Brain microvascular endothelial cell (primary cell): Measurements from ENCODE around the gene BHLHE41.
A peak's percentile ranks its signal among the peaks of the same experiment; 100 is the strongest.

Source experiments
- DNase-seq: peaks from one replicate; pipeline ENCODE4 v3.0.0-alpha.2; 2020
- H3K27ac ChIP-seq: fragments of 250-450 bp; sonication (Bioruptor Pico); 2 replicates; pipeline ENCODE4 v1.5.1; 2020; ENCODE audit warnings: mild to moderate bottlenecking, moderate library complexity
- H3K27me3 ChIP-seq: fragments of 250-450 bp; sonication (Bioruptor Pico); replicated peaks from 2 replicates; pipeline ENCODE4 v1.5.1; 2020; ENCODE audit warnings: mild to moderate bottlenecking
- H3K36me3 ChIP-seq: fragments of 250-450 bp; sonication (Bioruptor Pico); replicated peaks from 2 replicates; pipeline ENCODE4 v1.5.1; 2020; ENCODE audit warnings: mild to moderate bottlenecking
- H3K4me3 ChIP-seq: 2 replicates; pipeline ENCODE4 v1.5.1; 2011; ENCODE audit warnings: low read depth, mild to moderate bottlenecking, control low read depth, low read length, moderate library complexity
- in situ Hi-C: cut with HindIII; loops from 2 replicates; pipeline ENCODE4 v1.10.0; 2017; ENCODE audit warnings: low sequenced_read_pairs, low pct_ligation_motif_present
- TF ChIP-seq, protein P1 (sequence below): IDR thresholded peaks from 2 replicates; pipeline ENCODE4 v1.5.1; 2011; ENCODE audit warnings: low read depth, mild to moderate bottlenecking, moderate library complexity, low read length, control low read depth, inconsistent platforms; ENCODE audit errors: missing control alignments

BHLHE41 gene

DNA sequence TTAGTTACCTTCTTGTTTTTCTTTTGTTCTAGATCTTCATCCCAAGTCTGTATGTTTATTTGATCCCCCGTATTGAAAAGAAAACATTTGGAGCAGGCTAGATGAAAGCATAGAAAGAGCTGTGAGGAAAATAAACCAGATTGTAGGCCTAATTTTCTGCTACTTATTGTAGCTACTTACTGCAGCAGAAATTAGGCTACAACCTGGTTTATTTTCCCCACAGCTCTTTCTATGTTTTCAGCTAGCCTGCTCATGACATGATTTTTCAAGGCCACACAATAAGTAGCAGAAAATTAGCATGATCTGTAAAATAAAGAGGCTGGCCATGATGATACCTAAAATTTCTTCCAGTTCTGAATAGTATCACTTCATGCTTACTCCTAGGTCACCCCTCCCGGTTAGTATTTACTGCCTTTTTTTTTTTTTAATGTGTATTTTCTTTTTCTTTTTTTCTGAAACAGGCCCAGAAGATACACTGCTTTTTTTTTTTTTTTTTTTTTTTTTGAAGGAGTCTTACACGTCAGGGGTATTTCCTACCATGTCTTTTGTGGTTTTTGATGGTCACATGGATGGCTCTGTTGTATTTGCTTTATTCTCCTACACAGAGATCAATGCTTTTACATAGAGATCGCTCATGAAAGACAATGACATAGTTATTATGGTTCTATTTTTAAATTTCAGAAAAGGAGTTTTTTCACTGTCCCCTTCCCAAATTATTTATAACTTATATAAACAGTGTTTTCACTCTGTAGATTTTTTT is 32.3 kb downstream of the BHLHE41 start:
- in situ Hi-C loops: no loop called here

DNA sequence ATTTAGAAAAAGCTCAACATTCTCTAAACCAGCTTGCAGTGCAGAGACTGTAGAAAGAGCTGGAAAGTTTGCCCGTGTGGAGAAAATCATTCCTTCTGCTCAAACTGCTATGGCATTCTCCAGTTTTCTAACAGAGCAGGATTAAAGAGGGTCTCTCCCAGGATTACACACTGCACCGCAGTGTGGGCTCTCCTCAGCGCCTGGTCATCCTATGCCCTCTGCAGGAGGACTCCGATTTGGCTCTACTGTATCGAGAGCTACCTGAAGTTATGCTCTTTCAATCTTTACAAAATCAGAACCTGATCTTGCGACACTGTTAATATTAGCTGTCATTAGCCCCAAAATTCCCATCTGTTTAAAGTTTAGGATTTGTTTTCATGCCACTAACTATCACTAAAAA is 33.0 kb downstream of the BHLHE41 start:
- in situ Hi-C loops: no loop called here
- TF ChIP-seq, protein P1, sequence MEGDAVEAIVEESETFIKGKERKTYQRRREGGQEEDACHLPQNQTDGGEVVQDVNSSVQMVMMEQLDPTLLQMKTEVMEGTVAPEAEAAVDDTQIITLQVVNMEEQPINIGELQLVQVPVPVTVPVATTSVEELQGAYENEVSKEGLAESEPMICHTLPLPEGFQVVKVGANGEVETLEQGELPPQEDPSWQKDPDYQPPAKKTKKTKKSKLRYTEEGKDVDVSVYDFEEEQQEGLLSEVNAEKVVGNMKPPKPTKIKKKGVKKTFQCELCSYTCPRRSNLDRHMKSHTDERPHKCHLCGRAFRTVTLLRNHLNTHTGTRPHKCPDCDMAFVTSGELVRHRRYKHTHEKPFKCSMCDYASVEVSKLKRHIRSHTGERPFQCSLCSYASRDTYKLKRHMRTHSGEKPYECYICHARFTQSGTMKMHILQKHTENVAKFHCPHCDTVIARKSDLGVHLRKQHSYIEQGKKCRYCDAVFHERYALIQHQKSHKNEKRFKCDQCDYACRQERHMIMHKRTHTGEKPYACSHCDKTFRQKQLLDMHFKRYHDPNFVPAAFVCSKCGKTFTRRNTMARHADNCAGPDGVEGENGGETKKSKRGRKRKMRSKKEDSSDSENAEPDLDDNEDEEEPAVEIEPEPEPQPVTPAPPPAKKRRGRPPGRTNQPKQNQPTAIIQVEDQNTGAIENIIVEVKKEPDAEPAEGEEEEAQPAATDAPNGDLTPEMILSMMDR: peak; percentile 59
- H3K27ac ChIP-seq: no peak overlapping the region
- H3K36me3 ChIP-seq: no peaks in the 10 kb centered on the region
- no peaks in the 10 kb centered on the region for H3K27me3 ChIP-seq
- DNase-seq: no peak
- no peak overlapping the region for H3K4me3 ChIP-seq

More for the DNA sequence above, 32.3 kb downstream of the BHLHE41 start:
- H3K4me3 ChIP-seq: no peak overlapping the region
- TF ChIP-seq, protein P1: no peak
- peak overlapping the region; percentile 8 for H3K27ac ChIP-seq
- peak; percentile 47 for DNase-seq
- no peaks in the 10 kb centered on the region for H3K27me3 ChIP-seq
- H3K36me3 ChIP-seq: no peaks in the 10 kb centered on the region

DNA sequence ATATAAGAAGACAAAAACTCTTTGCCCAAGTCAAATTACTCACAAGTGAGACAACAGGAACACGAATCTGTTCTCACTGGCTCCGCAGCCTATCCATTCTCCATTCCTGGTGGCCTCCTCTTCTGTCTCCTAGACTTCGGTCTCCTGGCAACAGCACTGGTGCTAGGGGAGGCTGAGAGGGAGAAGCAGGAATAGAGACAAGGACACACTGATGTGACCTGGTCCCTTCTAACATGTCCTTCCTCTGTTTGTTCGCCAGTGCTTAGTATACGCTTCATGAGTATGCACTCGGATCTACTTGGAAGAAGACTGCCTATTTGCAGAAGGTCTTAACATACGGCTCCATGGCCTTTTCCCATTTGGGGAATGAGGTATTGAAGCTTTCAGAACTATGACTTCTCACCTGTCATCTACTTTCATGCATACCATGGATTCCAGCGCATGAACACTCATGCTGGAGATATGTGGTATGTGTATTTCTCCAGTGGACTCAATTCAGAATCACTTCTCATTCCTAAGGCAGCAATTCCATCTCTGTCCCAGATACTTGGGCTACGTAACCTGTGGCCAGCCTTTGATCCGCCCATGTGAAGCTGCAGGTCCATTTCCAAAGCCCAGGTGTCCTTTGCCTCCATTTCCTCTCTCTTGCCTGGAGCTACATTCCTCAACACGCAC is 33.9 kb downstream of the BHLHE41 start:
- TF ChIP-seq, protein P1: no peak
- Histone ChIP-seq H3K36me3 (no peaks in the 10 kb centered on the region), H3K27ac (no peak overlapping the region), H3K27me3 (no peaks in the 10 kb centered on the region), H3K4me3 (no peak overlapping the region)
- in situ Hi-C loops: no loop called here
- no peak for DNase-seq

DNA sequence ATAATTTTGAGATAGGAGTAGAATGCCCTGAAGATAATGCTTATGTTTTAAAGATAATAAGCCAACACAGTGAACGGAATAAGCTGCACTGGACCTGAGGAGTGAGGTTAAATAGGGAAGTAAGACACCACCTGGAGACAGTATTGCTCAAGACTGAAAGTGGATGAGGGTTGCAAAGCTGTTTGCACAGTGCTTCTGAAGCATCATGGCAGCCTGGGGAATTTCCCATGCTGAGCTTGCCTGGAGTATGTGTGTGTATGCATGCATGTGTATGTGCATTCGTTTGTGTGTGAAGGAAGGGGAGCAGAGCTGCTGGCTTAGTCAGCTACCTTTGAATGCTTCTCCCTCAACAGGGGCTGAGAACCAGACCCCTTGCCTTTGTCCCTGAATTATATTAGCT is 35.8 kb downstream of the BHLHE41 start:
- Histone ChIP-seq H3K27ac (no peak overlapping the region), H3K27me3 (no peaks in the 10 kb centered on the region), H3K36me3 (no peaks in the 10 kb centered on the region), H3K4me3 (no peak overlapping the region)
- no peak for DNase-seq
- in situ Hi-C loops: no loop called here
- TF ChIP-seq, protein P1: no peak

DNA sequence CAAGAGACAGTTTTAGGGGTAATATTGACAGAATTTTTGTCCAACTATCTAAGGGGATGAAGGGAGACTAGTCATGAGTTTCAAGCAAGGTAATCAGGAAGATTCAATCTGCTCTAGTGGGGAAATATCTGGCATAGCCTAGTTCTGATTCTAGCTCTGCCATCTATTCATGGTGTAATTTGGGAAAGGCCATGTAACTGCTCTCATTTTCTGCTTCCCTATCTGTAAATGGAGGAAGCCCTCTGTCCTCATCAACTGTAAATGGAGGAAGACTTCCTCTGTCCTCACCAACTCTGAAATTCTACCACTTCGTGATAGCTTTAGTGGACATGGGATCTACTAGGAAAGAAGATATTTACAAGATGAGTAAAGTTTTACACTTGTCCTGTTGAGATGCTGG is 37.9 kb downstream of the BHLHE41 start:
- Histone ChIP-seq H3K27me3 (no peaks in the 10 kb centered on the region), H3K27ac (no peak overlapping the region), H3K36me3 (no peaks in the 10 kb centered on the region), H3K4me3 (no peak overlapping the region)
- no peak for DNase-seq
- in situ Hi-C loops: no loop called here
- TF ChIP-seq, protein P1: no peak
